ENCODE results near the gene DAW1.
A peak's percentile ranks its signal among the peaks of the same experiment; 100 is the strongest.
"Not testable (repeated sequence)": the region's sequence is repeated elsewhere in the genome, so short reads cannot be mapped to it uniquely, and the experiment has no call there.

DAW1 gene, protein sequence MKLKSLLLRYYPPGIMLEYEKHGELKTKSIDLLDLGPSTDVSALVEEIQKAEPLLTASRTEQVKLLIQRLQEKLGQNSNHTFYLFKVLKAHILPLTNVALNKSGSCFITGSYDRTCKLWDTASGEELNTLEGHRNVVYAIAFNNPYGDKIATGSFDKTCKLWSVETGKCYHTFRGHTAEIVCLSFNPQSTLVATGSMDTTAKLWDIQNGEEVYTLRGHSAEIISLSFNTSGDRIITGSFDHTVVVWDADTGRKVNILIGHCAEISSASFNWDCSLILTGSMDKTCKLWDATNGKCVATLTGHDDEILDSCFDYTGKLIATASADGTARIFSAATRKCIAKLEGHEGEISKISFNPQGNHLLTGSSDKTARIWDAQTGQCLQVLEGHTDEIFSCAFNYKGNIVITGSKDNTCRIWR

DNA sequence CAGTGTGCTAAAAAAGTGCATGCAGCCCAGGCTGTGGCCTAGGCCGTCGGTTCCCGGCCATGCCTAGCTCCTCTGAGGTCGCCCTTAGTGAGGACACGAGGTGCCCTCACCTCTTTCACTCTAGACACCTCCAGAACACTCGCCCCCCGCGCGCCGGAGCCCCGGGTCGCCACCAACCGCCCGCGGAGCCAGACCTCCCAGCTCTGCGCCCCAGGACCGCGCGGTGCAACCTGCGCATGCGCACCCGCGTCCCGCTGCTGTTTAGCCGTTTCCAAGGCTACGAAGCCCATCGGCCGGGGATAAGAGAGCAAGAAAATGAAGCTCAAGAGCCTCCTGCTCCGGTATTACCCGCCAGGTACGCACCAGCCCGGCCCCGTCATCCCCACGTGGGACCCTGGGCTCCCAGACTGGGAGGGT lies at the start of gene DAW1:
TSS of gene DAW1 (plus strand) at position 257 of the 417 bp plus-strand sequence. CDS start at position 316, 59 bp downstream.
- DNase-seq, result peak; percentile 17 to 21

DNA sequence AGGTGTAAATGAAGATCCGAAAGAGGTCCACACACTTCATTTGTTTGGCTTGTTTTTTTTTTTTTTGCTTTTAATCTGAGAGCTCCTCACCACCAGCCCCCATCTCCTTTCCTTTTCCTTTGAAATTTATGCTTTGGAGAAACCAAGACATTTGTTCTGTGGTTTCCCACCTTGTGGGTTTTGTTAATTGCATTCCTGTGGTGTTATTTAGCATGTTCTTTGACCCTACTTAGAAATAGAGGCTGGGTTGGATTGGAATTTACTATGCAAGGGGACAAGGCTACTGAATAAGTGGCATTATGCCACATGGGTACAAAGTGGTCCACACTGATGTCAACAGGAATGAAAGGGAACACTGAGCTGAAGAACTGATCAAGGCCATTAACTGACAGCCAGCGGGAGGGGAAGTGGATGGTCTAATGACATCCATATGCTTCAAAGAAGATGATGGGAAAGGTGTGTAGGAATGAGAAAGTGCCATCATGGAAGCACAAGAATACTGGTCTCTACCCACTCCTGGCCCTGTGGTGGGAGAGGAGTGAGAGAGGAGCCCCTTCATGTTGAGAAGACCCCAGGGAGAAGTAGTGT lies 48.9 kb upstream of the DAW1 start:
- DNase-seq, result no peak

DNA sequence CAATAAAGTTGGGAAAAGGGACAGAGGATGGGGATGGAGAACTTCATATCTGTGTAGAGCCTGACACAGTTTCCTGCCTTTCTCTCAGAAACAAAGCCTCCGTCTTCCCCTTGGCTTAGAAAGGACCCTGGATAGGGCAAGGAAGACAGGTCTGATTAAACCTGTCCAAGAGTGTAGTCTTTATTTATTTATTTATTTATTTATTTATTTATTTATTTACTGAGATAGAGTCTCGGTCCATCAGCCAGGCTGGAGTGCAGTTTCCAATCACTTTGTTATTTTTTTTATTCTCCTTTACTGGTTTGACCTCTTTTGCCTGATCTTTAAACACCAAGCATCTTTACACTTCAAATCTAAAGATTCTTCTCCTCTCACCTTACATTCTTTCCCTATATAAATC lies 47.5 kb upstream of the DAW1 start:
- no peak for DNase-seq

DNA sequence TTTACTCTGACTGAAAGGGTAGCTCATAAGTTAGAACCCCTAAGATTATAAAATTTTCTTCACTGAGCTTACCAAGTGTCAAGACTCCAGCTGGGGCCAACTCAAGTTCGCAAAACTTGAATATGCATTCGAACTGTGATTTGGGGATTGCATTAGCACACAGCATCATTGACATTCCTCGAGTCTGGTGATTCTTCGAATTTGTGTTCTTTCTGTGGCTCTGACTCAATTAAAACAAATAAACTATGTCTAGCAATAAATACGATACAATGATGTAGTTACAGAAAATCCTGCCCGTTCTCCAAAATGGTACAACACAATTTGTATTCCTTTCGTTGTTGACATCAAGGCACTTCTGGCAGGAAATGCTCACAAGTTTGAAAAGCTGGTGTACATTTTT lies 46.7 kb upstream of the DAW1 start:
- no peak for DNase-seq

DNA sequence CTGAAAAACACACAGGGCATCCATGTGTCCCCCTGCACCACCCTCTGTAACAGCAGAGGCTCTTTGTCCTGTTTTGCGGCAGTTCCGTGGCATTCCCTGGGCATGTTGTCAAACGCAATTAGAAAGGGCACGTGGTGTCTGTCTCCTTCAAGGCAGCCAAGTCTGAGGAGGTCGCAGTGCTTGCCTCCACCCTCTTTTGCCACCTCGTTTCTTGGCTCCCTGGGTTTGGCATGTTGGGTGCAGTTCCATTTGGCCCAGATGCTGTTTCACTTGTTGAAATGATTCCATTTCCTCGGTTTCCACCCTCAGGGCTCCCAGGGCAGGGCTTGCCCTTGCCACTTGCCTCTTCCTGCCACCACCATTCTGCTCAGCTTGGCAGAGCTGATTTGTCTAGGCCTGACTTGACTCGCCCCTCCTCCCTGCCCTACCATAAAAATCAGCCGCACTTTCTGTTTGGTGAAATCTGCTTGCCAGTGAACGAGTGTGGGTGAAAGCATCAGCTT lies 45.4 kb upstream of the DAW1 start:
- peak in 1 of 2 experiments; percentile 21 for DNase-seq

DNA sequence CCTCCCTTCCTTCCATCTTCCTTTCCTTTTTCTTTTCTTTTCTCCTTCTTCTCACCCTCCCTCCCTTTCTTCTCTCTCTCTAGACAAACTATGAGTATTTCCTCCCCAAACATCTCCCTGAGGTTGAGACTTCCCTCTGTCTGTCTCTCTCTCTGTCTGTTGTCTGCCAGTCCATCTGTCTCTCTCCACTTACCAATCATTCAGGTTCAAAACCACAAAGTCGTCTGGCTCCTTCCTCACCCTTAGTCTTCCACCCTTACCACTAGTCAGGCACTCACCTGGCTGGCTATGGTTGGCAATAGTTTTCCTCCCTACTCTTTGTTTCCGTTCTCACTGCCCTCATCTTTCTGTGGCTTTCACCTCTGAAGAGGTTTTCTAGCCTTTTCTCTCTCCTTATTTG lies 44.9 kb upstream of the DAW1 start:
- no peak for DNase-seq

DNA sequence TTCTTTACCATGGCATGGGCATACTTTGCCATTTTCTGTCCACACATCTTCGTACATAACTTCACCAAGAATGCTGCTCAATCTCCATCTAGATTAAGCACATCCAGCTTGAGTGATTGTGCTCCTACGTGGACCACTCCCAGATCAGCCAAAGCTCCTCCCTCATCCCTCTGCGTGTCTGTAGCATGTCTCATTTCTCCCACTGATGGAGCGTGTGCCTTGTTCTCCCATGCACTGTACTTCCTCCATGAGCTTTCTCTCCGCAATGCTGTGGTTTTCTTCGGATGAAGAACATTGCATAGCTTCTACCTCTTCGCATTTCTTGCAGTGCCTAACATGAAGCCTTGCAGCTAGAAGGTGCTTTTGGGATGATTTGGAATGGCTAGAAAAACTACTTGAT lies 44.3 kb upstream of the DAW1 start:
- no peak for DNase-seq

DNA sequence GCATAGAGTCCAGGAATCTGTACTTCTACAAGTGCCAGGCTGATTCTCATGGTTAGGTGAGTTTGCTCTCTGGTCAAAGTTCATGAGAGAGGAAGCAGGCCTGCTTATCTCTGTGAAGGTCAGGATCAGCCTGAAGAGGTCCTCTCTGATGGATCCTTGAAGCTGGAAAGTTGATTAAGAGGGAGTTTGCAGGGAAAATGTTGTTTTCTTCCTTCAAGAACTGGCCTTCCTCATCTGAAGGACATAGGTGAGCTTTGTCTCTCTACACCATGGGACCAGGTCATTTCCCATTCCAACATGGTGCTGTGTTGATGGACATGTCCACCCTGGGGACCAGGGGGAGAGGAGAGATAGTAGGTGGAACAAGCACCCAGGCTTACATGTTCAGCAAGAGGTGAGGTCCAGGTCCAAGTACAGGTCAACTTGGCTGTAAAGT lies 42.9 kb upstream of the DAW1 start:
- DNase-seq, result no peak

DNA sequence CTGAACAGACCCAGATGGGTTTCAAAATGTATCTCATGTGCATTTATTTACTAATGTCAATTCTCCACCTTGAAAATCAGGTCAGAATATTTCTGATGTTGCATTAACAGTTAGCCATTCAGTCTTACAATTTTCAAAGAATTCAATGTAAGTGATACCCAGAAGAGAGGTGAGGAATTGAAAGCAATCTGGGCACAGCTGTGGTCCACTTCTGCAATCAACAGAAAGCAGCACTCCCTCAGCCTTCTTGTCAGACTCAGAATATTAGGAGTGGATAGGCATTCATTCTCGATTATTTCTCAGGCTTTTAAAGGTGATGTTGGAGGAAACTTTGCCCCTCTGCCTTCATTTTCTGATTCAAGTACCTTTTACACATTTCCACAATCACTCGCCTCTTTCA lies 42.1 kb upstream of the DAW1 start:
- DNase-seq, result no peak

DNA sequence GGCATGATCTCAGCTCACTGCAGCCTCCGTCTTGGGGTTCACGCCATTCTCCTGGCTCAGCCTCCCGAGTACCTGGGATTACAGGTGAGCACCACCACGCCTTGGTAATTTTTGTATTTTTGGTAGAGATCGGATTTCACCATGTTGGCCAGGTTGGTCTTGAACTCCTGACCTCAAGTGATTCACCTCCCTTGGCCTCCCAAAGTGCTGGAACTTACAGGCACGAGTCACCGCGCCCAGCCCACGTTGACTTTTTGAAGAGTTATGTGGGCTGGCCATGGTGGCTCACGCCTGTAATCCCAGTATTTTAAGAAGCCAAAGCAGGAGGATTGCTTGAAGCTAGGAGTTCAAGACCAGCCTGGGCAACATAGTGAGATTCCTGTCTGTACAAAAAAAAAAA lies 37.0 kb upstream of the DAW1 start:
- DNase-seq, result no peak

DNA sequence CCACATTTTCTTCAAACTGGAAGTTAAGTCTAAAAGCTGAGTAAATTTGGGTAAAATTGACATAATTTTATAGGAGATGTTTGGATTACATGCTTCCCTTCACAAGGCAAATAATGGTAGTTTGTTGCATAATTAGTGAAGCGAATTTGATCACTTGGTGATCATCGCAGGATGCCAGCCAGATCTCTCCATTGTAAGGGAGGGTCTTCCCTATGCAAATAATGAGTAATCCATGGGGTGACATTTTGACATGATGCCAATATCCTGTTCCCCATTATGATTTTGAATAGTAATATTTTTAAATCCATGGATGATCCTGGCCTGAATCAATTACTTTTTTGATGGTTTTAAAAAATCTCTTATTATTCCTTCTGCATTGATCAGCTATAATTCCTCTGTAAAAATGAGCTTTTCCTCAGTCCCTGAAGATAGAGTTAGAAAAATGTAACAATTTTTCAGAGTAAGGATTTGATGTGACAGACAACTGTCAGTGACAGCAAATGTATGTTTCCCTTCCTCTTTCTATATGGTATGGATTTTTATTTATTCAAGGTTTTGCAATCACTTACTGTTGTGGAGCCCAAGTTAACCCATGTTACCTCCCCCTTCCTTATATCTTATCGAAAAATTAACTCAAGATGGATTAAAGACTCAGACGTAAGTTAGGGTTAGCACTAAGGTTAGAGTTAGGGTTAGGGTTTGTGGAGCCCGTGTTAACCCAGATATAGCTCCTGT lies 36.3 kb upstream of the DAW1 start:
- DNase-seq, result no peak

DNA sequence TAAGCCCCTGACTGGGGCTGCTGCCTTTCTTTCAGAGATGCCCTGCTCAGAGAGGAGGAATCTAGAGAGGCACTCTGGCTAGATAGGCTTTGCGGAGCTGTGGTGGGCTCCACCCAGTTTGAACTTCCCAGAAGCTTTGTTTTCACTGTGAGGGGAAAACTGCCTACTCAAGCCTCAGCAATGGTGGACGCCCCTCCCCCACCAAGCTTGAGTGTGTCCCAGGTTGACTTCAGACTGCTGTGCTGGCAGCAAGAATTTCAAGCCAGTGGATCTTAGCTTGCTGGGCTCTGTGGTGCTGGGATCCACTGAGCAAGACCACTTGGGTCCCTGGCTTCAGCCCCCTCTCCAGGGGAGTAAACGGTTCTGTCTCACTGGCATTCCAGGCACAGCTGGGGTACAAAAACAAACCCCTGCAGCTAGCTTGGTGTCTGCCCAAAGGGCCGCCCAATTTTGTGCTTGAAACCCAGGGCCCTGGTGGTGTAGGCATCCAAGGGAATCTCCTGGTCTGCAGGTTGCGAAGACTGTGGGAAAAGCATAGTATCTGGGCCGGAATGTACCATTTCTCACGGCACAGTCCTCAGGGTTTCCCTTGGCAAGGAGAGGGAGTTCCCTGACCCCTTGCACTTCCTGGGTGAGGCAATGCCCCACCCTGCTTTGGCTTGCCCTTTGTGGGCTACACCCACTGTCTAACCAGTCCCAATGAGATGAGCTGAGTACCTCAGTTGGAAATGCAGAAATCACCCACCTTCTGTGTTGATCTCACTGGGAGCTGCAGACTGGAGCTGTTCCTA lies 31.9 kb upstream of the DAW1 start:
- DNase-seq, result not testable (repeated sequence)

DNA sequence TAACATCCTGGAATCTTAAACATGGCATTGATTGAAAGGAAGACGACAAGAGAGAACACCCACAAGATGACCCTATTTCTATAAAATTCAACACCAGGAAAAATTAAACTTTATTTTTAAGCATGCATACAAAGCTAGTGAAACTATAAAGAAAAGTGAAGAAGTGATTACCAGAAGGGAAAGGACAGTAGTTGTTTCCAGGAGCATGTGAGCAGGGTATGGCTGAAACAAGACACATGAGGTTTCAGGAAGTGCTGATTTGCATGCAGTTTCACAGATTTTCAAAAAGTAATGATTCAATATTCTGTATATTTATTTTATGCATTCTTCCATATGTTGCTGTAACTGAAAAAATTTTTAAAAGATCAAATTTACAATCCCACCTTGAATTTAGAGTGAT lies 24.6 kb upstream of the DAW1 start:
- no peak for DNase-seq

DNA sequence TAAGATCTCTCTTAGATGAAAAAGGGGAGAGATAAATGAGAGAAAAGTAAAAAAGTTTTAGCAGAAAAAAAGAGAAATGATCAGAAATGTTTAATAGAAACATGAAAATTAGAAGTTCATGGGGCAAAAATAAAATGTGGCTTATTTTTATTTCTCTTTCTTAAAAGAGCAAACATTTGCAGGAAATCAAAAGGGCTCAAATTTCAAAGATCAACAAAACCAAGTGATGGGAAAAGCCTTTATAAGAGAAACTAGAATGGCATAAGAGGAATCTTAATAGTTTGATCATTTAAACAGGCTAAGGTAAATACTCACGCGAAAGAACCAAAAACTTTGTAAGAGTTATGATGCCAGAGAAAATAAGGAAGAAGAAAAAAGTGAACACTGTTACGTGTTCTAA lies 23.3 kb upstream of the DAW1 start:
- no peak for DNase-seq

DNA sequence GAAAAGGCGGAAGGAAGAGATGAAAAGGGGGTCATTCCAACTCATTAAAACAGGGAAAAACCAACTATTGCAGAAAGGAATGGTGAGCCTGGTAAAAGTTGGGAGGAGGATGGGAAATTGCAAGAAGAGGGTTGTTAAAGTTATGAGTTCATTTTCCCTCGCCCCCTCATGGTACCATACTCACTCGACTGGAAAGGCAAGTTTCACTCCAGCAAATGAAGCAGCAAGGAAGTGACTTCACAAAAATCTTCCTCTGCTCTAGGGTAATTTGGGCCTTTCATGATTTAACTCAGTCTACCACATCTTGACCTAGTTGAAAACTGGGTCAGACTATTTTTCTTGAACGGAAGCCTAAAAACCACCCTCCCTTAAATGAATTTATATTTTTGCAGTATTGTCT lies 22.8 kb upstream of the DAW1 start:
- no peak for DNase-seq

DNA sequence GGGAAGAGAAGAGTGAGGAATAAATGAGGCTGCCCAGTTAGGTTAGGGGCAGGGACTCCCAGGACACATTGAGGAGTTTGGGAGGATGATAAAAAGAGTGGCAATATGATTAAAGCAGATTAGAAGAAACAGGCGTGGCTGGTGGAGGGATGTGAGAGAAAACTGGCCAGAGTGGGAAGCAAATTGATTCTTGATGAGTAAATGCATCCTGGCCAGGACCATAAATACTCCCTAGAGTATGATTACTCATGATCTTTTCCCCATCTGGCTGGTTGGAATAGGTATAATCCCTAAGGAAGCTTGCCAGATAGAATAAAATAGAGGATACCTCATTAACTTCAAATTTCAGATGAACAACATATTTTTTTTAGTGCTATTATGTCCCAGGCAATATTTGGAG lies 21.5 kb upstream of the DAW1 start:
- DNase-seq, result no peak

DNA sequence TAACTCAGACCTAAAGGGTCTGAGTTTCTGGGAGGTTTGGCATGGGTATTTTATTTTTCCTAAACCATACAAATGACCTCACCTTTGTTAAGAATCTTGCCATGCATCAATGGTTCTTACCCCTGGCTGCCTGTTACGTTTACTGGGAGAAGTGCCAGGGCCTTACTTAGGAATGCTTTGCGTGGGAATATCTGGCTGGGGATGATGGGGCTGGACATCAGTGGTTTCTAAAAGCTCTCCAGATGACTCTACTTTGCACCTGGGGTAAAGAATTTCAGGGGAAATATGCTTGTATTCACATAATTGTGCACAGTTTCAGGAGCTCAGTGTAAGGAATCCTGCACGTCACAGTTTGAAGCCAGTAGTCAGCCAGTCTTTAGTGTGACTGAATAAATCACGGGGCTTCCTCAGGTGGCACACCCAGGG lies 18.2 kb upstream of the DAW1 start:
- no peak for DNase-seq

DNA sequence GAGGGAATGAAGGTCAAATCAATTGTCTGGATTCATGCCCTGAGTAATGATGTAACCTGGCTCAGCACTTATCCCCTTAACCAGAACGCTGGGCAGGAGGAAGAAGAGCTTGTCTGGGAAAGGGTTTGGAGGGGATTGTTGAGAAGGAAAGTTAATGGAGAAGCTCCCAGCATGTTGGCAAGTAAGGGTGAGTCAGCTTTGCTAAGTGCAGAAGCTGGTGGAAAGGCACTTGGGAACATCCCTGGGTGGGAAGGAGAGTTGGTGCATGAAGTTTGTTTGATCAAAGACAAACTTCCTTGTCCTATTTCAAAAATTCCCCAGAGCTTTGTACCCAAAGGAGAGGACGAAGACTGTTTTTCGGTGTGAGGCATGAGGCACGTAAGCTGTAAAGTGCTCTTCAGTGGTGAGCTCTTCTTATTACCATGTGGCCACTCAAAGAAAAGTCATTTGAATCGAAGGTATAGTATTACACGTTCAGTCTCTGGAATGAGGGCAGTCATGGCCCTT lies 17.6 kb upstream of the DAW1 start:
- no peak for DNase-seq

DNA sequence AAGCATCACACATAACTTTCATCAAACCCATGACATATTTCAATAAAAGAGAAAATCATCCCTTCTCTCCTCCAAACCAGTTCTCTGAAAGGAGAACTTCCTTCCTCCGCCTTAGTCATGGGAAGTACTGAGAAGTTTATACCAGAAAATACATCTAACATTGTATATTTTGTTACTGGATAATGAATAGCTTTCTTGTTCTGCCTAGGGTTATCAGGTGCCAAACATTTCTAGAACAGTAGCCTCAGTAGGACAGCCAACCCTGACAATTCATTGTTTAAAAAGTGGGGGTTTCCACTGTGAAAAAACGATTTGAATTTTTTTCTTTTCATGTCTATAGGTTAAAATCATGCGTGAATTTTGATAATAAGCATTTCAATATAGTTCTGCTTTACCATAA lies 16.0 kb upstream of the DAW1 start:
- DNase-seq, result no peak

DNA sequence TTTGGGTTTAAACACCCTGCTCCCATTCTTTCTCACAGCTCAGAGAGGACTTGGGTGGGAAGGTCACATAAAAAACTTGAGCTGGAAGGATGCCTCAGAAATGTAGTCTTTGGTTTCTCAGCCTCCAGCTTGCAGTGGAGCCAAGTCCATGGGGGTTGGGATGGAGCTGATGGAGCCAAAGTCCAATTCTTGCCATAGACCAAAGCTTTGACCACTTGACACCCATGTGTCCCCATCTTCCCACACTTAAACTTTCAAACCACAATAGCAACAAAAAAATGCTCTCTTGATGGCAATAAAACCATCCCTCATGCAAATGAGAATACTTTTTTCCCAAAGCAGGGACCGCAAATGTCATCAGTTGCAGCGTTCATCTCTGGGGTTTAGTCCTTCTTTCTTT lies 14.7 kb upstream of the DAW1 start:
- DNase-seq, result no peak

DNA sequence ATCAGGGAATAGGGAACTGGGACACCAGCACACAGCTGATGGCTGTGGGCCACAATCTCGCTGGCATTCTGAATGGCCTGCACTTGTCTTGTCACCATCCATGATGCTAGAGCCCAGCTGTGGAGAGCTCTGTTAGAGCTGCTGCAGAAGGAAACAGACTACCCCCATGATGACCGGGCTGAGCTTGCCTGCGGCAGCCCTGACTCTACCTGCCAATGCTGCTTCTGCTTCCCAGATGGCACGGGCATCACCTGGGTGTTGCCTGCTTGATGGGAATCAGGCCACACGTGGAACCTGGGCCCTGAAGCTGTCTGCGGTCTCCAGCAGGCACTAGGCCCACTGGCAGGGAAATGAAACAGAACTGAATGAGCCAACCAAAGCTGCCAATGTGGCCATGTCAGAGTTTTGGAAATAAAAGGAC lies 11.2 kb upstream of the DAW1 start:
- no peak for DNase-seq

DNA sequence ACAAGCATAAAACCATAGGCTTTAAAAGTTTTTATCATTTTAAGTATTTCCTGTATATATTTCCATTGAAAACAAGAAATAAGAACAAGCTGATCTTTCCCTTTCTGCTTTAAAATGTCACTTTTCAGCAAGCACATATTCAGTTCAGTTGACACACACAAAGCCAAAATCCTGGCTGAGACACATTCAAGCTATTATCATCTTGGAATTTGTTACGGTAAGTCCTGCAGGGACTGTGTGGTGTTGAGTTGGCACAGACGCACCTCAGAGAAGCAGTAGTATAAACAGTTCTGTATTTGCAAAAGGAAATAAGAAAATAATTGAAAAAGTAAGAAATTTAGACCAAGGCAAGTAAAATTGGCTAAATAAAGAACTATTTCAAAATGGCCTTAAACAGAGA lies 10.4 kb upstream of the DAW1 start:
- no peak for DNase-seq
